Lung (tissue), 12 donors: ENCODE results near the gene PPIL4. TPM values are rescaled to one million over a fixed set of nuclear protein-coding genes. Genes with fewer than 3 reads are reported as not detected.
A peak's percentile ranks its signal among the peaks of the same experiment; 100 is the strongest.

Experiments
- ATAC-seq: fragments of 200-7000 bp; cut with Tn5 transposase; one replicate; pipeline ENCODE4 v1.9.1; 2020; ENCODE audit warnings: moderate number of reproducible peaks; ENCODE audit not compliant: insufficient read depth, low FRiP score
- DNase-seq, 3 donors: peaks; one replicate each; pipeline ENCODE4 v3.0.0-alpha.2; 2013 to 2017
- H3K27ac ChIP-seq, 2 donors: one replicate each; pipeline ENCODE4 v1.5.1; 2013; ENCODE audit warnings: mild to moderate bottlenecking in 2 of 2, moderate library complexity in 2 of 2, control low read depth in 1 of 2, inconsistent platforms in 1 of 2, low read depth in 1 of 2, low read length in 1 of 2
- H3K27me3 ChIP-seq, 3 donors: one replicate each; pipeline ENCODE4 v1.5.1; 2013; ENCODE audit warnings: low read length in 2 of 3; ENCODE audit not compliant: control insufficient read depth in 3 of 3, insufficient read depth in 3 of 3
- H3K36me3 ChIP-seq, 4 donors: one replicate each; pipeline ENCODE4 v1.5.1; 2013; ENCODE audit warnings: low read length in 4 of 4, mild to moderate bottlenecking in 1 of 4, moderate library complexity in 1 of 4; ENCODE audit not compliant: control insufficient read depth in 4 of 4, insufficient read depth in 4 of 4
- H3K4me1 ChIP-seq, 5 donors: one replicate each; pipeline ENCODE4 v1.5.1; 2013; ENCODE audit warnings: low read length in 5 of 5, mild to moderate bottlenecking in 2 of 5, moderate library complexity in 1 of 5; ENCODE audit not compliant: control insufficient read depth in 5 of 5, insufficient read depth in 5 of 5
- H3K4me3 ChIP-seq: one replicate; pipeline ENCODE4 v1.5.1; 2013; ENCODE audit warnings: mild to moderate bottlenecking, control low read depth, moderate library complexity
- H3K9ac ChIP-seq, 2 donors: one replicate each; pipeline ENCODE4 v1.5.1; 2013; ENCODE audit warnings: low read length in 2 of 2, control low read depth in 1 of 2; ENCODE audit not compliant: insufficient read depth in 1 of 2
- H3K9me3 ChIP-seq, 4 donors: one replicate each; pipeline ENCODE4 v1.5.1; 2013; ENCODE audit warnings: low read length in 3 of 4, mild to moderate bottlenecking in 1 of 4, moderate library complexity in 1 of 4; ENCODE audit not compliant: control insufficient read depth in 4 of 4, insufficient read depth in 3 of 4
- WGBS, 2 donors: extraction: QIAGEN DNeasy Blood & Tissue Kit; methylation state at CpG; one replicate each; pipeline ENCODE4 v1.1.7; 2013; 5-methylcytosine and 5-hydroxymethylcytosine counted together
- polyA plus RNA-seq, 2 donors: library from polyadenylated mRNA; stranded (reverse); fragments of 200-250 nt; gene quantifications; one replicate each; pipeline ENCODE4 v1.2.1, GENCODE V29; 2013
- total RNA-seq, 2 donors: library from RNA; depleted of rRNA in 1 of 2; stranded (reverse); fragments of >200 nt in 1 of 2; gene quantifications; one replicate each; pipeline ENCODE4 v1.2.1, GENCODE V29; 2014 to 2021
- TF ChIP-seq, protein P1 (sequence below): IDR thresholded peaks from 2 replicates; pipeline ENCODE4 v1.5.1; 2012; ENCODE audit warnings: mild to moderate bottlenecking; ENCODE audit errors: control extremely low read depth, extremely low read depth
- donor health status: control.
- donor health status: control.
- donor health status: Bipolar disorder and iron deficiency.
- donor health status: healthy.
- donor health status: DM: yes; HTN: yes; CAD: no.

PPIL4 gene
- total and polyA plus RNA-seq, 4 donors, result 15.7 to 52.3 (median 21.9) TPM

DNA sequence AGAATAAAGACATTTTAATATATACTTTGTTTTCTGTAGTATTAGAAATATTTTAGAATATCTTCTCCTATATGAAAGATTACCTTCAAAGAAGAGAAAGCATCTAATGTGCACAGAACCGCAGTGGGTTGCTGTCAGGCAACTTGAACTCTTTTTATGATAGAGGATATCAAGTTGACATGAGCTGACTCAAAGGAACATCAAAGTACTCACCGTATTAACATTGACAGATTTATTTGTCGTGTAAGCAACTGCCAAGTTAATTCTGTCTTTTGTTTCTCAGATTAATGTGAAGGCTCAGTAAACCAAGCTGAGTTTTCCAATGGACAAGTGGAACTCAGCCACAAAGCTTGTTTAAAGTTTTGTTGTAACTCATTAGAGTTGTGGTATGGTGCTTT, 18.1 kb upstream of the PPIL4 start:
- H3K4me1 ChIP-seq, result peaks cover 0 to 12% (median 4%) of the 10 kb centered on the region in 5 donors
- no peak overlapping the region for H3K9ac ChIP-seq
- ATAC-seq (no peak), DNase-seq (no peak)
- H3K9me3 ChIP-seq, result no peaks in the 10 kb centered on the region
- peaks cover 0 to 3% (median 0%) of the 10 kb centered on the region in 4 donors for H3K36me3 ChIP-seq
- TF ChIP-seq, protein P1, sequence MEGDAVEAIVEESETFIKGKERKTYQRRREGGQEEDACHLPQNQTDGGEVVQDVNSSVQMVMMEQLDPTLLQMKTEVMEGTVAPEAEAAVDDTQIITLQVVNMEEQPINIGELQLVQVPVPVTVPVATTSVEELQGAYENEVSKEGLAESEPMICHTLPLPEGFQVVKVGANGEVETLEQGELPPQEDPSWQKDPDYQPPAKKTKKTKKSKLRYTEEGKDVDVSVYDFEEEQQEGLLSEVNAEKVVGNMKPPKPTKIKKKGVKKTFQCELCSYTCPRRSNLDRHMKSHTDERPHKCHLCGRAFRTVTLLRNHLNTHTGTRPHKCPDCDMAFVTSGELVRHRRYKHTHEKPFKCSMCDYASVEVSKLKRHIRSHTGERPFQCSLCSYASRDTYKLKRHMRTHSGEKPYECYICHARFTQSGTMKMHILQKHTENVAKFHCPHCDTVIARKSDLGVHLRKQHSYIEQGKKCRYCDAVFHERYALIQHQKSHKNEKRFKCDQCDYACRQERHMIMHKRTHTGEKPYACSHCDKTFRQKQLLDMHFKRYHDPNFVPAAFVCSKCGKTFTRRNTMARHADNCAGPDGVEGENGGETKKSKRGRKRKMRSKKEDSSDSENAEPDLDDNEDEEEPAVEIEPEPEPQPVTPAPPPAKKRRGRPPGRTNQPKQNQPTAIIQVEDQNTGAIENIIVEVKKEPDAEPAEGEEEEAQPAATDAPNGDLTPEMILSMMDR, result no peak
- H3K27ac ChIP-seq, result no peak overlapping the region
- H3K4me3 ChIP-seq, result no peak overlapping the region
- peaks cover 0 to 11% (median 3%) of the 10 kb centered on the region in 3 donors for H3K27me3 ChIP-seq
- WGBS, 2 donors, result 74 to 92% methylated on average over 3 of the region's 3 CpGs

DNA sequence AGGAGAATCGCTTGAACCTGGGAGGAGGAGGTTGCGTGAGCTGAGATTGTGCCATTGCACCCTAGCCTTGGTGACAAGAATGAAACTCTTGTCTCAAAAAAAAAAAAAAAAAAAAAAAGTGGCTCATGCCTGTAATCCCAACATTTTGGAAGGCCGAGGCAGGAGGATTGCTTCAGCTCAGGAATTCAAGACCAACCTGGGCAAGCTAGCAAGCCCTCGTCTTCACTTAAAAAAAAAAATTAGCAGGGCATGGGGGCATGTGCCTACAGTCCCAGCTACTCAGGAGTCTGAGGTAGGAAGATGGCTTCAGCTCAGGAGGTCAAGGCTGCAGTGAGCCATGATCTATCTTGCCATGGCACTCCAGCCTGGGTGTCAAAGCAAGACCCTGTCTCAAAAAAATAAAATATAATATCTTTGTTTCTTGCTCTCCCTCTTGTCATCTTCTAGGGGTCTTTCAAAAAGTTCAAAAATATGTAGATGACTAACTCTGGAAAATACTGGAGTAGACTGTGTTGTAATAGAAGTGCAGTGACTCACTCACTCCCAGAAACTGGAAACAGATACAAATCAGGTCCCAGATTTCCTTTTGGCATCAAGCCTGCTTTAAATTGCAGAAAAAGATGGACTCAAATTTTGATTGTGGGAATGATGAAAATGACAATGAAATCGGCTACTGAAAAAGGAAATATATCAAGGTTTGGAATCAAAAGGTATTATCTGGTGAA, 17.5 kb upstream of the PPIL4 start:
- no peak overlapping the region for H3K4me3 ChIP-seq
- 86% methylated on average over 5 of the region's 5 CpGs for WGBS, 2 donors
- no peaks in the 10 kb centered on the region for H3K9me3 ChIP-seq
- peak overlapping the region in 1 of 2 donors; percentile 22 for H3K27ac ChIP-seq
- H3K4me1 ChIP-seq, result peaks cover 0 to 12% (median 4%) of the 10 kb centered on the region in 5 donors
- peaks cover 0 to 3% (median 0%) of the 10 kb centered on the region in 4 donors for H3K36me3 ChIP-seq
- DNase-seq, result no peak
- peaks cover 0 to 11% (median 3%) of the 10 kb centered on the region in 3 donors for H3K27me3 ChIP-seq
- TF ChIP-seq, protein P1, result no peak
- no peak for ATAC-seq
- no peak overlapping the region for H3K9ac ChIP-seq

- DNase-seq (no peak), ATAC-seq (no peak)
- 63 to 74% methylated on average over 3 of the region's 3 CpGs for WGBS, 2 donors
- Histone ChIP-seq H3K9me3 (no peaks in the 10 kb centered on the region), H3K4me3 (no peak overlapping the region), H3K27me3 (peaks cover 0 to 19% (median 3%) of the 10 kb centered on the region in 3 donors), H3K9ac (no peak overlapping the region), H3K4me1 (peaks cover 0 to 5% (median 0%) of the 10 kb centered on the region in 5 donors), H3K36me3 (no peaks in the 10 kb centered on the region), H3K27ac (no peak overlapping the region)
- TF ChIP-seq, protein P1, result no peak
Measured at GRCh38 chr6:149560736-149561135, 14.9 kb upstream of the PPIL4 start.
